GM12873 (cell line): ENCODE data around the gene AP1S3.

Experiments
- CTCF ChIP-seq: IDR thresholded peaks from 2 replicates; pipeline ENCODE4 v1.5.1; 2012; ENCODE audit warnings: low read depth, mild to moderate bottlenecking, moderate library complexity, low read length, control low read depth; ENCODE audit not compliant: insufficient read depth; ENCODE audit errors: missing control alignments

Gene AP1S3

GRCh38 chr2:223828314-223828713, 9.1 kb downstream of the AP1S3 start:
- no peak for TF ChIP-seq CTCF

GRCh38 chr2:223826995-223827394, 10.4 kb downstream of the AP1S3 start:
- no peak for TF ChIP-seq CTCF

- TF ChIP-seq CTCF: no peak
Observed at GRCh38 chr2:223824301-223824700, 13.1 kb downstream of the AP1S3 start.

- TF ChIP-seq CTCF: no peak
Observed at GRCh38 chr2:223822818-223823217, 14.6 kb downstream of the AP1S3 start.

- no peak for TF ChIP-seq CTCF
Observed at GRCh38 chr2:223820549-223820948, 16.8 kb downstream of the AP1S3 start.

- no peak for TF ChIP-seq CTCF
Observed at GRCh38 chr2:223819891-223820290, 17.5 kb downstream of the AP1S3 start.

GRCh38 chr2:223815884-223816570, 21.4 kb downstream of the AP1S3 start:
- no peak for TF ChIP-seq CTCF
